Measurements from ENCODE around the gene N4BP2L1. TPM values are rescaled to one million over a fixed set of nuclear protein-coding genes. Genes with fewer than 3 reads are reported as not detected.

N4BP2L1 gene
- total RNA-seq, 2 experiments from 2014 or later, result 7.9 to 14.6 TPM

DNA sequence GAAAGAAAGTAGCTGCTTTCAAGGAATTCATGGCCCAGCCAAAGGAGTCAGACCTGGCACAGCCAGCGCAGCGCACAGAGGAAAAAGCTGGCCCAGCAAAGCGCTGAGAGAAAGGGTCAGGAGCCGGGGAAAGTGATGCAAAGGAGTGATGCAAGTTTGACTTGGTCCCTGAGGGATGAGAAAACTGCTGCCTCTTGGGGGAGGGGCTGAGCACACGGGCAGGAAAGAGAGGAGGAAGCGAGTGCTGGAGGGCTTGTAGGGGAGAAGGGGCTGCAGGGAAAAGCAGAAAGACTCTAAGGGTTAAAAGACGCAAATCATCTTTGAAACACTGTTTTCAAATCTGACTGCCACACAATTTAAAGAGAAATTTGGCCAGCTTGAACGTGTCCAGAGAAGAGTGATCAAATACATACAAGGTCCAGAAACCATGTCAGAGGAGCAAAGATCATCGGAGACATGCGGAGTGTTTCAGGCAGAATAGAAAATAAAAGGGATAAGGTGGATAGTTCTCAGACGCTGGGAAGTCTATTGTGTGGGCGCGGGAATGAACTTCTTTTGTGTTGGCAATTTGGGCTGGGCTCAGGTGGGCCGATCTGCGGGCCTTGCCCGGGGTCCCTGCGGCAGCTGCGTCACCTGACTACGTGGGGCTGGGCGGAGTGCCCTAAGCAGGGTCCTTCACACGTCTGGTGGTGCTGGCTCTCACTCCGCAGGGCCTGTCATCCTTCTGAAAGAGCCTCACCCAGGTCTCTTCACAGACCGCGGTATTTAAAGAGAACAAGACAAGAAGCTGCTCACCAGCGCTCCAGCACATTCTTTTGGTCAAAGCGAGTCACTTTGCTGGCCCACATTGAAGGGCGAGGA is 18.1 kb downstream of the N4BP2L1 start:
- Histone ChIP-seq H3K9me2 (ENCODE audit: insufficient read depth, low read length) (no peaks in the 10 kb centered on the region), H3K79me2 (ENCODE audit: insufficient read depth, low read depth, low read length) (no peaks in the 10 kb centered on the region), H3K27ac (ENCODE audit: low read depth, low read length, poor library complexity, severe bottlenecking) (no peak overlapping the region), H3K36me3 (ENCODE audit: insufficient read depth, low read length) (no peaks in the 10 kb centered on the region), H2AFZ (ENCODE audit: low read length) (no peak overlapping the region), H3K4me1 (ENCODE audit: insufficient read depth, low read length, poor library complexity, severe bottlenecking) (no peaks in the 10 kb centered on the region), H3K9me3 (ENCODE audit: low read length) (no peaks in the 10 kb centered on the region), H3K4me3 (ENCODE audit: low read depth, low read length, poor library complexity, severe bottlenecking) (no peak overlapping the region), H3K4me2 (ENCODE audit: low read length) (no peak overlapping the region), H4K20me1 (ENCODE audit: insufficient read depth, low read length) (no peaks in the 10 kb centered on the region)
- CTCF ChIA-PET (ENCODE audit: unreplicated experiment), result no interaction called here
- TF ChIP-seq, protein P1, sequence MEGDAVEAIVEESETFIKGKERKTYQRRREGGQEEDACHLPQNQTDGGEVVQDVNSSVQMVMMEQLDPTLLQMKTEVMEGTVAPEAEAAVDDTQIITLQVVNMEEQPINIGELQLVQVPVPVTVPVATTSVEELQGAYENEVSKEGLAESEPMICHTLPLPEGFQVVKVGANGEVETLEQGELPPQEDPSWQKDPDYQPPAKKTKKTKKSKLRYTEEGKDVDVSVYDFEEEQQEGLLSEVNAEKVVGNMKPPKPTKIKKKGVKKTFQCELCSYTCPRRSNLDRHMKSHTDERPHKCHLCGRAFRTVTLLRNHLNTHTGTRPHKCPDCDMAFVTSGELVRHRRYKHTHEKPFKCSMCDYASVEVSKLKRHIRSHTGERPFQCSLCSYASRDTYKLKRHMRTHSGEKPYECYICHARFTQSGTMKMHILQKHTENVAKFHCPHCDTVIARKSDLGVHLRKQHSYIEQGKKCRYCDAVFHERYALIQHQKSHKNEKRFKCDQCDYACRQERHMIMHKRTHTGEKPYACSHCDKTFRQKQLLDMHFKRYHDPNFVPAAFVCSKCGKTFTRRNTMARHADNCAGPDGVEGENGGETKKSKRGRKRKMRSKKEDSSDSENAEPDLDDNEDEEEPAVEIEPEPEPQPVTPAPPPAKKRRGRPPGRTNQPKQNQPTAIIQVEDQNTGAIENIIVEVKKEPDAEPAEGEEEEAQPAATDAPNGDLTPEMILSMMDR (conservative IDR thresholded peaks at IDR 0.05; ENCODE audit: low read length), result no peak
- no peak for TF ChIP-seq EZH2phosphoT487 (IDR thresholded peaks at IDR 0.05; ENCODE audit: borderline replicate concordance, low read depth, low read length)
- no TSS peak for BruUV-seq (replicated peaks)
- intact Hi-C loops (cut with micrococcal nuclease; ENCODE audit: unreplicated experiment), result no loop called here
- no peak for DNase-seq (ENCODE audit: low spot score)
- POLR2A ChIA-PET, result no interaction called here

DNA sequence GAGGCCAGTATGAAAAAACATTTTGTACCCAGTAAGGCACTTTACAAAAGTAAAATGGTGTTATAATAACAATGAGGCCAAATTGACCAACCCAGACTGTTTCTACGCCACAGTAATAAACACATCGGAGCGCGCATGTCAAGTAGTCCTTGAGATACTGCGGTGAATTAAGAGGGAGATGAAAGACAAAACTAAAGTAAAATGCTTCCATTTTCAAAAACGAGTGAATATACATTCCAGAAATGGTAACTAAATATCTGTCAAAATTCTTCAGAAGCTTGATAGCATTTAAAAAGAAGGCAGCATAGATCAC is 19.0 kb downstream of the N4BP2L1 start:
- Histone ChIP-seq H3K9me3 (ENCODE audit: low read length) (no peaks in the 10 kb centered on the region), H3K4me1 (ENCODE audit: insufficient read depth, low read length, poor library complexity, severe bottlenecking) (no peaks in the 10 kb centered on the region), H3K79me2 (ENCODE audit: insufficient read depth, low read depth, low read length) (no peaks in the 10 kb centered on the region), H3K36me3 (ENCODE audit: insufficient read depth, low read length) (no peaks in the 10 kb centered on the region), H2AFZ (ENCODE audit: low read length) (no peak overlapping the region), H3K9me2 (ENCODE audit: insufficient read depth, low read length) (no peaks in the 10 kb centered on the region), H3K4me3 (ENCODE audit: low read depth, low read length, poor library complexity, severe bottlenecking) (no peak overlapping the region), H3K27ac (ENCODE audit: low read depth, low read length, poor library complexity, severe bottlenecking) (no peak overlapping the region), H3K4me2 (ENCODE audit: low read length) (no peak overlapping the region), H4K20me1 (ENCODE audit: insufficient read depth, low read length) (no peaks in the 10 kb centered on the region)
- DNase-seq (ENCODE audit: low spot score), result no peak
- CTCF ChIA-PET (ENCODE audit: unreplicated experiment), result no interaction called here
- intact Hi-C loops (cut with micrococcal nuclease; ENCODE audit: unreplicated experiment), result no loop called here
- POLR2A ChIA-PET, result no interaction called here
- no TSS peak for BruUV-seq (replicated peaks)
- no peak for TF ChIP-seq EZH2phosphoT487 (IDR thresholded peaks at IDR 0.05; ENCODE audit: borderline replicate concordance, low read depth, low read length)
- TF ChIP-seq, protein P1 (conservative IDR thresholded peaks at IDR 0.05; ENCODE audit: low read length), result no peak

DNA sequence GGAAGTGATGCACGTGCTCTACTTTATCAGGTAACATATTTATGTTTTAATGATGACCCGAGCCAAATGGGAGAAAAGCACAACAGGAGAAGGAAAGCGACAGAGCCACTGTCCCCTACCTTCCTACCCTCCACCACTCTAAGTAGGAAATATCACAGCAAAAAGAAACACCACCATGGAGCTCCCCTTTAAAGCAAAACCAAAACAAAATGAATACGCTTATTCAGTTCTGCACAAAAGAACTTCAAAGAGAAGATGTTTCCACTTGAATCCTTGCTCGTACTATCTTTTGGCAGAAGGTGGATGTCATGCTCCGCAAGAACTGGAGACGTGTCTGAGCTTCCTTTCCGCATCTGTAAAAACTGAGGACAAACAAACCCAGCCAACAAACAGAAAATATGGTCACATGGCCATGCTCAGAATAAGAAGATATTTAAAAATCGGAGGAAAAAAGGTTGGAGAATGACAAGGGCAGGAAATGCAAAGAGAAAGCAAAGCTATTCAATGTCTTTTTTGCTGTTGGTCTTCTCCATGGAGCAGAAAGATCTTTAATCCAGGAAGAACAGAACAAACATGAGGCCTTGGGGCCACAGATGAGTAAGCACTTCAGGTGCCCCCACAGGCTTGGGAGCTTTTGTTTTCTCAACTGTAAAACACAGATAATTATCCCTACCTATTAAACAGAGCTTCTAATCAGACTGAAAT is 19.5 kb downstream of the N4BP2L1 start:
- Histone ChIP-seq H3K36me3 (ENCODE audit: insufficient read depth, low read length) (no peaks in the 10 kb centered on the region), H3K79me2 (ENCODE audit: insufficient read depth, low read depth, low read length) (no peaks in the 10 kb centered on the region), H3K9me3 (ENCODE audit: low read length) (no peaks in the 10 kb centered on the region), H3K27ac (ENCODE audit: low read depth, low read length, poor library complexity, severe bottlenecking) (no peak overlapping the region), H3K4me2 (ENCODE audit: low read length) (no peak overlapping the region), H3K4me3 (ENCODE audit: low read depth, low read length, poor library complexity, severe bottlenecking) (no peak overlapping the region), H4K20me1 (ENCODE audit: insufficient read depth, low read length) (no peaks in the 10 kb centered on the region), H2AFZ (ENCODE audit: low read length) (no peak overlapping the region), H3K4me1 (ENCODE audit: insufficient read depth, low read length, poor library complexity, severe bottlenecking) (no peaks in the 10 kb centered on the region), H3K9me2 (ENCODE audit: insufficient read depth, low read length) (no peaks in the 10 kb centered on the region)
- ChIA-PET POLR2A (interaction anchor here (0.5 to 1.0 kb wide), 3 partner anchors 14 to 126 kb away, joined by 3 read pairs; no protein-coding TSS in a partner anchor), CTCF (ENCODE audit: unreplicated experiment) (no interaction called here)
- BruUV-seq (replicated peaks), result no TSS peak
- no peak for DNase-seq (ENCODE audit: low spot score)
- intact Hi-C loops (cut with micrococcal nuclease; ENCODE audit: unreplicated experiment), result no loop called here
- TF ChIP-seq EZH2phosphoT487 (IDR thresholded peaks at IDR 0.05; ENCODE audit: borderline replicate concordance, low read depth, low read length), result no peak
- TF ChIP-seq, protein P1 (conservative IDR thresholded peaks at IDR 0.05; ENCODE audit: low read length), result no peak

All from OCI-LY7 (cell line).